Fibroblast of pulmonary artery (primary cell): ENCODE data around the gene ZNF473.
A peak's percentile ranks its signal among the peaks of the same experiment; 100 is the strongest.
"Not testable (repeated sequence)": the region's sequence is repeated elsewhere in the genome, so short reads cannot be mapped to it uniquely, and the experiment has no call there.

ENCODE experiments used
- DNase-seq: peaks from one replicate; pipeline ENCODE4 v3.0.0-alpha.2; 2010; ENCODE audit warnings: low read depth
- H3K4me3 ChIP-seq: replicated peaks from 2 replicates; pipeline ENCODE4 v1.5.1; 2011; ENCODE audit warnings: low read depth, mild to moderate bottlenecking, control low read depth, low read length, moderate library complexity
- TF ChIP-seq, protein P1 (sequence below): IDR thresholded peaks from 2 replicates; pipeline ENCODE4 v1.5.1; 2011; ENCODE audit warnings: mild to moderate bottlenecking, control low read depth, low read length, inconsistent platforms; ENCODE audit errors: missing control alignments

The ZNF473 gene

DNA sequence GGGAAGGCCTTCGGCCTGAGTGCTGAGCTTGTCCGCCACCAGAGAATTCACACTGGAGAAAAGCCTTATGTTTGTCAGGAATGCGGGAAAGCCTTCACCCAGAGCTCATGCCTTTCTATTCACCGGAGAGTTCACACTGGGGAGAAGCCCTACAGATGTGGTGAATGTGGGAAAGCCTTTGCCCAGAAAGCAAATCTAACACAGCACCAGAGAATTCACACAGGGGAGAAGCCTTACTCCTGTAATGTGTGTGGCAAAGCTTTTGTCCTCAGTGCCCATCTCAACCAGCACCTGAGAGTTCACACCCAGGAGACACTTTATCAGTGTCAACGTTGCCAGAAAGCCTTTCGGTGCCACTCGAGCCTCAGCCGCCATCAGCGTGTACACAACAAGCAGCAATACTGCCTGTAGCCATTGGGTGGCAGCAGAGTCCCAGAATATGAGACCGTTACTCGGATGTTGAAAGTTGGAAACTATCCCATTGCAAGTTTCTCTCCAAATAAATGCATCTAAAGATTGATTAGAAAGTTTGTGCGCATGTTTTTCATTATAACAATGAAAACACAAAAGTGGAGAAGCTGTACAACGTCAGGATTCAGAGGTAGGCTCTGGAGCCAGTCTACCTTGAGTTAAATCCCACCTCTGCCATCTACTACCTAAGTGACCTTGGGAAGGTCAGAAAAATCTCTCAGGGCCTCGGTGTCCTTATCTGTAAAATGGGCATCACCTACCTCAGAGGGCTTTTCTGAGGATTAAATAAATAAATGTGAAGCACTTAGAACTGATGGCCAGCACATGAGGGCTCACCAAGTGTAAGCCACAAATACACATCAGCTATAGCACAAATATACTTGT lies 21.1 kb downstream of the ZNF473 start:
- DNase-seq, result peak; percentile 17
- no peak overlapping the region for H3K4me3 ChIP-seq
- TF ChIP-seq, protein P1, sequence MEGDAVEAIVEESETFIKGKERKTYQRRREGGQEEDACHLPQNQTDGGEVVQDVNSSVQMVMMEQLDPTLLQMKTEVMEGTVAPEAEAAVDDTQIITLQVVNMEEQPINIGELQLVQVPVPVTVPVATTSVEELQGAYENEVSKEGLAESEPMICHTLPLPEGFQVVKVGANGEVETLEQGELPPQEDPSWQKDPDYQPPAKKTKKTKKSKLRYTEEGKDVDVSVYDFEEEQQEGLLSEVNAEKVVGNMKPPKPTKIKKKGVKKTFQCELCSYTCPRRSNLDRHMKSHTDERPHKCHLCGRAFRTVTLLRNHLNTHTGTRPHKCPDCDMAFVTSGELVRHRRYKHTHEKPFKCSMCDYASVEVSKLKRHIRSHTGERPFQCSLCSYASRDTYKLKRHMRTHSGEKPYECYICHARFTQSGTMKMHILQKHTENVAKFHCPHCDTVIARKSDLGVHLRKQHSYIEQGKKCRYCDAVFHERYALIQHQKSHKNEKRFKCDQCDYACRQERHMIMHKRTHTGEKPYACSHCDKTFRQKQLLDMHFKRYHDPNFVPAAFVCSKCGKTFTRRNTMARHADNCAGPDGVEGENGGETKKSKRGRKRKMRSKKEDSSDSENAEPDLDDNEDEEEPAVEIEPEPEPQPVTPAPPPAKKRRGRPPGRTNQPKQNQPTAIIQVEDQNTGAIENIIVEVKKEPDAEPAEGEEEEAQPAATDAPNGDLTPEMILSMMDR, result peak; percentile 44

DNA sequence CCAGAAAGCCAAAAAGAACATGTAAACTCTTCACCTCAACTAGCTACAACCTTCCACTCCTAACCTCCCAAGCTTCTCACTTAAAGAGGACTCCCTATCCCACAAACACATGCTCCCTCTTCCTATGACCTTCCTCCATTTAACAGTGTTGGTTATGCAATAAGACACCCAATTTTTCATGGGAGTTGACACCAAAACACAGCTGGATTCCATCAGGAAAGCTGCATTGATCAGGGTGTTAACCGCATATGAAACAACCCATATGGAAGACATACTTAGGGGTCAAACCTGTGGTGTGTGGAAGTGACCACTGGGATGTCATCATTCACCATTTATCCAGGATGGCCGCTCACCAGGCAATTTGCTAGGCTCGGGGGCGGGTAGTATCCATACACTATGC lies 21.9 kb downstream of the ZNF473 start:
- TF ChIP-seq, protein P1, result no peak
- DNase-seq, result no peak
- H3K4me3 ChIP-seq, result no peak overlapping the region

DNA sequence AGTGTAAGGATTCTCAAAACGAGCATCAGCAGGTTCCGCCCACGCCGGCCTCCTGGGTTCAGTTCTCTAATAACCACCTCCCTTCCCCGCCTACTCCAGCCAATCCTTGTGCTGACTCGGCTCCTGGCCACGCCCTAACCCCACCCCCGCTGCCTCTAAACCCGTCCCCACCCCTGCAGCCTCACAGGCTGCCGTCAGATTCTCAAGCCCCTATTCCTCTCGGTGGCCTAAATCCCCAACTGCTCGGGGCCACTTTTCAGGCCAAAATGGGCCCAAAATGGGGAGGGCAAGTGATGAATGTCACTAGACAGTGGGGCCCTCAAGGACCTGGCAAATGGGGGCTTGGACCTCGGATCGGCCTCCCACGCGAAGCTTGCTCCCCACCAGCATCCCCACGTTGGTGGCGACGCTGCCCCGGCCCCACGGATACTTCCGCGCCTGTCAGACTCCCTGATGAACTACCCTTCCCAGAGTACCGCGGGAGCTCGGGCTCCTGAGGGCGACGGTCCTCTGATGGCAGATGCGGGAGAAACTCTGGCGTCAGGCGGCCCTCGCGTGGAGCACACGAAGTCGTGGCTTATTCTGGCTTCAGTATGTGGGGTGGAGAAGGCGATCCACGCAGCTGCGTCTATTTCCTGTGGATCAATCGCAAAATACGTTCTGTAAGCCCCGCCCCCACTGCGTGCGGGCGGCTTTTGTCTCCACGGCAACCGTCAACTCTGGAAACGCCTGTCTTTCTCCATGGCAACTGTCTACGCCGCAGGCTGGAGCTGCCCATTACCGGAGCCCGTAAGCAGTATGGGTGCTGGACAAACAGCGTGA lies 24.8 kb downstream of the ZNF473 start:
- TF ChIP-seq, protein P1, result no peak
- peak; percentile 79 for DNase-seq
- peak overlapping the region; percentile 59 for H3K4me3 ChIP-seq

- DNase-seq, result not testable (repeated sequence)
- H3K4me3 ChIP-seq, result peak overlapping the region; percentile 59
These were observed 25.6 kb downstream of the ZNF473 start for GRCh38 chr19:50051228-50051895.

GRCh38 chr19:50051964-50052363 lies 26.2 kb downstream of the ZNF473 start:
- TF ChIP-seq, protein P1, result no peak
- DNase-seq, result no peak
- no peak overlapping the region for H3K4me3 ChIP-seq

GRCh38 chr19:50053119-50053518 lies 27.3 kb downstream of the ZNF473 start:
- TF ChIP-seq, protein P1, result no peak
- no peak overlapping the region for H3K4me3 ChIP-seq
- DNase-seq, result no peak

GRCh38 chr19:50058425-50058824 lies 32.6 kb downstream of the ZNF473 start:
- TF ChIP-seq, protein P1, result no peak

More at GRCh38 chr19:50058425-50058824, 32.6 kb downstream of the ZNF473 start:
- DNase-seq, result no peak
- H3K4me3 ChIP-seq, result no peak overlapping the region
